Activated CD8-positive, alpha-beta memory T cell treated with anti-CD3 and anti-CD28 coated beads, Interleukin-2, amount 50 U/mL, for 48 hours (primary cell): ENCODE data around the gene SAFB2.

Experiments
- DNase-seq: peaks from one replicate; pipeline ENCODE4 v3.0.0-alpha.2; 2020

Gene SAFB2

GRCh38 chr19:5605362-5605761, 17.2 kb downstream of the SAFB2 start:
- DNase-seq: no peak

GRCh38 chr19:5603626-5604025, 18.9 kb downstream of the SAFB2 start:
- no peak for DNase-seq

GRCh38 chr19:5600797-5601196, 21.8 kb downstream of the SAFB2 start:
- no peak for DNase-seq

GRCh38 chr19:5595745-5596144, 26.8 kb downstream of the SAFB2 start:
- DNase-seq: no peak

- no peak for DNase-seq
Measured at GRCh38 chr19:5595129-5595528, 27.4 kb downstream of the SAFB2 start.

- no peak for DNase-seq
Measured at GRCh38 chr19:5594521-5594950, 28.0 kb downstream of the SAFB2 start.

- DNase-seq: no peak
Measured at GRCh38 chr19:5593343-5594255, 29.0 kb downstream of the SAFB2 start.

- no peak for DNase-seq
Measured at GRCh38 chr19:5592531-5593342, 29.8 kb downstream of the SAFB2 start.

- no peak for DNase-seq
Measured at GRCh38 chr19:5591476-5591875, 31.1 kb downstream of the SAFB2 start.

- no peak for DNase-seq
Measured at GRCh38 chr19:5590865-5591154, 31.8 kb downstream of the SAFB2 start.

- no peak for DNase-seq
Measured at GRCh38 chr19:5590151-5590864, 32.3 kb downstream of the SAFB2 start.

GRCh38 chr19:5588906-5589676, 33.5 kb downstream of the SAFB2 start:
- no peak for DNase-seq

GRCh38 chr19:5588441-5588840, 34.1 kb downstream of the SAFB2 start:
- no peak for DNase-seq

- no peak for DNase-seq
Measured at GRCh38 chr19:5587661-5588060, 34.9 kb downstream of the SAFB2 start.

GRCh38 chr19:5587071-5587455, 35.5 kb downstream of the SAFB2 start:
- no peak for DNase-seq

- DNase-seq: no peak
Measured at GRCh38 chr19:5586300-5587070, 36.1 kb downstream of the SAFB2 start.

GRCh38 chr19:5585461-5586299, 36.9 kb downstream of the SAFB2 start:
- peak; percentile 68 for DNase-seq

GRCh38 chr19:5580161-5580571, 42.4 kb downstream of the SAFB2 start:
- no peak for DNase-seq

- DNase-seq: no peak
Measured at GRCh38 chr19:5579697-5580096, 42.9 kb downstream of the SAFB2 start.

- no peak for DNase-seq
Measured at GRCh38 chr19:5579286-5579685, 43.3 kb downstream of the SAFB2 start.
